ENCODE data around the gene MFAP2.

GRCh38 chr1:16984717-16985116, 4.3 kb upstream of the MFAP2 start:
- TF ChIP-seq CTCF (IDR thresholded peaks at IDR 0.05), result no peak
- TF ChIP-seq POLR2A (IDR thresholded peaks at IDR 0.05), result no peak
